DOHH2 (cell line): ENCODE measurements around the gene MACROD1.

Experiments used
- CTCF ChIP-seq: fragments of 200-600 bp; sonication (generic); IDR thresholded peaks from one replicate; pipeline ENCODE4 v1.5.1; 2014; ENCODE audit warnings: antibody characterized with exemption, mild to moderate bottlenecking, low read depth, low read length; ENCODE audit not compliant: poor library complexity, severe bottlenecking
- EZH2phosphoT487 ChIP-seq: fragments of 200-600 bp; sonication (generic); IDR thresholded peaks from 2 replicates; pipeline ENCODE4 v1.6.1; 2017; ENCODE audit warnings: borderline replicate concordance, mild to moderate bottlenecking, antibody characterized with exemption, low read length, moderate library complexity, mixed read lengths

GRCh38 chr11:64067230-64067993 is 98.5 kb downstream of the MACROD1 start:
- TF ChIP-seq CTCF (no peak), EZH2phosphoT487 (no peak)
